GM12878 (cell line): Measurements from ENCODE around the gene CCDC137. TPM values are rescaled to one million over a fixed set of nuclear protein-coding genes. Genes with fewer than 3 reads are reported as not detected.

ENCODE experiments used
- ATAC-seq: fragments of 200-7000 bp; cut with Tn5 transposase; 3 replicates; pipeline ENCODE4 v1.9.1; 2020; ENCODE audit warnings: mild to moderate bottlenecking, moderate library complexity
- BruUV-seq: library from RNA; stranded (reverse); fragments of 400-500 nt; replicated peaks from 2 replicates; lab custom pipeline; 2021; lab: Mats Ljungman, UMichigan
- CTCF ChIA-PET: fragments of 300-600 bp; sonication (Branson Sonifier 250); formaldehyde crosslinking; extraction: SDS; loops from one replicate; lab custom pipeline; 2021; ENCODE audit warnings: inconsistent platforms; lab: Yijun Ruan, JAX
- POLR2A ChIA-PET: fragments of 350-600 bp; formaldehyde crosslinking; extraction: SDS; loops from one replicate; lab custom pipeline; 2021; ENCODE audit warnings: inconsistent platforms; lab: Charles Lee
- RAD21 ChIA-PET: fragments of 300-600 bp; sonication (Branson Sonifier 250); formaldehyde crosslinking; loops from one replicate; lab custom pipeline; 2023; ENCODE audit warnings: antibody characterized with exemption; ENCODE audit not compliant: unreplicated experiment; lab: Charles Lee
- SMC1A ChIA-PET: fragments of 300-600 bp; sonication (Branson Sonifier 250); formaldehyde crosslinking; loops from one replicate; lab custom pipeline; 2023; ENCODE audit not compliant: unreplicated experiment, uncharacterized antibody; lab: Charles Lee
- DNase-seq: peaks from one replicate; pipeline ENCODE4 v3.0.0-alpha.2; 2011; ENCODE audit warnings: low read depth, low spot score
- FAIRE-seq: peaks from 3 replicates; lab custom pipeline; 2011; peaks lifted over from hg19 to GRCh38; lab: Jason Lieb, UNC
- H2AFZ ChIP-seq: 2 replicates; pipeline ENCODE4 v1.6.0; 2011; ENCODE audit warnings: low read depth, low read length, control low read depth; ENCODE audit not compliant: control insufficient read depth
- H3K27ac ChIP-seq: 2 replicates; pipeline ENCODE4 v1.5.1; 2011; ENCODE audit warnings: control low read depth; ENCODE audit not compliant: control insufficient read depth, insufficient read depth
- H3K27me3 ChIP-seq, 2 experiments: replicated peaks in 1 of 2; 2 replicates each; pipeline versions ENCODE4 v1.6.0 to v1.6.1; 2011; ENCODE audit warnings: low read length in 1 of 2; ENCODE audit not compliant: control insufficient read depth in 2 of 2, insufficient read depth in 2 of 2
- H3K36me3 ChIP-seq, 2 experiments: 2 replicates each; pipeline ENCODE4 v1.5.1; 2011; ENCODE audit warnings: low read length in 1 of 2; ENCODE audit not compliant: control insufficient read depth in 2 of 2, insufficient read depth in 2 of 2
- H3K4me1 ChIP-seq: 2 replicates; pipeline ENCODE4 v1.6.1; 2011; ENCODE audit warnings: mild to moderate bottlenecking, low read length, moderate library complexity, mixed read lengths; ENCODE audit not compliant: control insufficient read depth, insufficient read depth
- H3K4me2 ChIP-seq: 2 replicates; pipeline ENCODE4 v1.6.0; 2011; ENCODE audit warnings: control low read depth; ENCODE audit not compliant: control insufficient read depth, insufficient read depth
- H3K4me3 ChIP-seq: fragments of 200-600 bp; sonication (generic); 2 replicates; pipeline ENCODE4 v1.5.1; 2016
- H3K79me2 ChIP-seq: 2 replicates; pipeline ENCODE4 v1.6.0; 2011; ENCODE audit warnings: low read length; ENCODE audit not compliant: control insufficient read depth, insufficient read depth
- H3K9ac ChIP-seq: 2 replicates; pipeline ENCODE4 v1.8.0; 2011; ENCODE audit warnings: low read length, control low read depth, mixed read lengths; ENCODE audit not compliant: control insufficient read depth, insufficient read depth
- H3K9me3 ChIP-seq: replicated peaks from 3 replicates; pipeline ENCODE4 v1.5.1; 2011; ENCODE audit warnings: mild to moderate bottlenecking, low read length; ENCODE audit not compliant: control insufficient read depth, insufficient read depth
- H4K20me1 ChIP-seq: 2 replicates; pipeline ENCODE4 v1.6.0; 2011; ENCODE audit not compliant: control insufficient read depth, insufficient read depth
- HDAC6 ChIP-seq: fragments of 200-600 bp; sonication (generic); IDR thresholded peaks from one replicate; pipeline ENCODE4 v1.8.0; 2017; ENCODE audit warnings: antibody characterized with exemption; ENCODE audit not compliant: unreplicated experiment
- RELA ChIP-seq: fragments of 450-650 bp; IDR thresholded peaks from 2 replicates; pipeline ENCODE4 v1.8.0; 2014; ENCODE audit warnings: borderline replicate concordance; ENCODE audit not compliant: partially characterized antibody
- USF1 ChIP-seq: IDR thresholded peaks from 2 replicates; pipeline ENCODE4 v1.6.1; 2011; ENCODE audit warnings: borderline replicate concordance, low read depth, mild to moderate bottlenecking, moderate library complexity, mixed read lengths, low read length; ENCODE audit not compliant: insufficient read depth; ENCODE audit errors: extremely low read length
- USF2 ChIP-seq: IDR thresholded peaks from 2 replicates; pipeline ENCODE4 v1.6.1; 2011; ENCODE audit warnings: low read depth, low read length, improper control_type of control experiment, borderline replicate concordance
- ZBTB11 ChIP-seq: fragments of 450-650 bp; formaldehyde crosslinking; IDR thresholded peaks from 2 replicates; pipeline ENCODE4 v1.5.0; 2022; ENCODE audit warnings: mild to moderate bottlenecking, missing genetic modification characterization
- WGBS: methylation state at CpG from one replicate; pipeline ENCODE4 v1.1.6; 2016; ENCODE audit warnings: low lambda C conversion rate; ENCODE audit not compliant: insufficient replicate concordance, insufficient coverage; ENCODE audit errors: missing lambda C conversion rate; 5-methylcytosine and 5-hydroxymethylcytosine counted together
- in situ Hi-C: fragments of 300-500 bp; cut with MboI; formaldehyde crosslinking; loops from 9 replicates; pipeline ENCODE4 v1.14.3; 2018; ENCODE audit warnings: mixed read lengths
- intact Hi-C: fragments of 100-400 bp; cut with micrococcal nuclease; formaldehyde crosslinking; loops from one replicate; pipeline ENCODE4 v1.14.2; 2022; ENCODE audit not compliant: unreplicated experiment
- polyA plus RNA-seq, 11 experiments: library from polyadenylated mRNA; depleted of rRNA in 4 of 11; unstranded in 6 of 11; stranded (reverse) in 5 of 11; fragments of >200 nt; fragmentation: Nextera tagmentation in 4 of 11; fragmentation: Illumina TruSeq in 1 of 11; extraction: Ambion mirVana in 4 of 11; extraction: Trizol in 1 of 11; gene quantifications; 1 replicate in 1 of 11; 2 replicates in 10 of 11; pipeline versions ENCODE4 v1.2.1 to v1.2.3, GENCODE V29; 2011 to 2016; ENCODE audit warnings: inconsistent platforms in 2 of 11, missing spikeins in 2 of 11, low read depth in 1 of 11
- total RNA-seq, 4 experiments: library from RNA; depleted of rRNA in 3 of 4; stranded (reverse); fragments of >200 nt in 3 of 4; fragmentation: Illumina TruSeq in 1 of 4; extraction: Trizol in 1 of 4; gene quantifications; 2 replicates each; pipeline versions ENCODE4 v1.2.1 to v1.2.3, GENCODE V29; 2013 to 2021

Gene CCDC137
- total and polyA plus RNA-seq, 10 of the 15 experiments (the other 5 are each of a cell fraction or from before 2014, with no cell fraction given): 2.2 to 45.4 (median 22.1) TPM

- no peak for TF ChIP-seq HDAC6
- TF ChIP-seq, all 136 proteins: peak for 0
These were observed 46.5 kb downstream of the CCDC137 start (continued) for GRCh38 chr17:81713004-81713555.

GRCh38 chr17:81713556-81714411 lies 47.2 kb downstream of the CCDC137 start:
- no peak for TF ChIP-seq RELA
- no peak for TF ChIP-seq USF1
- no peak for TF ChIP-seq USF2
- no peak for TF ChIP-seq ZBTB11
- BruUV-seq: no TSS peak
- ChIA-PET SMC1A (interaction anchor here (1.3 kb wide), 1 partner anchor 31 kb away, joined by 3 read pairs; no protein-coding TSS in a partner anchor), POLR2A (interaction anchor here (1.4 to 1.5 kb wide), 2 partner anchors 10 to 253 kb away, joined by 3 to 4 read pairs; partner anchors contain the start of gene MRPL12), RAD21 (no interaction called here), CTCF (interaction anchor here (0.7 to 1.8 kb wide), 3 partner anchors 10 to 157 kb away, joined by 3 to 9 read pairs (median 3); partner anchors contain the start of gene MRPL12)
- no peaks in the 10 kb centered on the region for H3K27me3 ChIP-seq
- H3K27ac ChIP-seq: no peak overlapping the region
- FAIRE-seq (no peak), ATAC-seq (no peak), DNase-seq (no peak)
- in situ Hi-C loops: no loop called here
- 90% methylated on average over 29 of the region's 36 CpGs for WGBS
- peak overlapping the region; percentile 60 for H3K4me2 ChIP-seq
- H3K4me3 ChIP-seq: peak overlapping the region; percentile 89
- no peak overlapping the region for H3K9ac ChIP-seq
- H3K9me3 ChIP-seq: no peaks in the 10 kb centered on the region
- H3K79me2 ChIP-seq: peaks cover 20% of the 10 kb centered on the region
- intact Hi-C loops: no loop called here
- no peak overlapping the region for H2AFZ ChIP-seq
- H3K36me3 ChIP-seq: peaks cover 0 to 1% of the 10 kb centered on the region in 2 experiments; a peak in 1 of 4 replicates
- H3K4me1 ChIP-seq: peaks cover 18% of the 10 kb centered on the region
- H4K20me1 ChIP-seq: no peaks in the 10 kb centered on the region
